ENCODE measurements around the gene GZMM. TPM values are rescaled to one million over a fixed set of nuclear protein-coding genes. Genes with fewer than 3 reads are reported as not detected.

GZMM gene
- total and polyA plus RNA-seq, 5 donors from 2014 or later = 38.3 to 124 (median 83.8) TPM

GRCh38 chr19:514166-514663, 29.6 kb upstream of the GZMM start:
- Mint-ChIP-seq H3K4me3 (peak overlapping the region in 1 of 4 donors; percentile 7), H3K27me3 (no peaks in the 10 kb centered on the region), H3K9me3 (no peaks in the 10 kb centered on the region), H3K36me3 (no peaks in the 10 kb centered on the region), H3K27ac (peak overlapping the region; percentile 58 to 89 (median 78)), H3K4me1 (peaks cover 6 to 45% (median 15%) of the 10 kb centered on the region in 4 donors)
- Histone ChIP-seq H3K36me3 (ENCODE audit: control insufficient read depth, insufficient read depth, low read length) (no peaks in the 10 kb centered on the region), H3K4me1 (ENCODE audit: control insufficient read depth, insufficient read depth, low read length, poor library complexity, severe bottlenecking) (peaks cover 40% of the 10 kb centered on the region), H3K4me3 (ENCODE audit: low read depth, low read length) (no peak overlapping the region), H3K27ac (ENCODE audit: insufficient read depth, low read length, poor library complexity, severe bottlenecking) (peak overlapping the region; percentile 5), H3K27me3 (ENCODE audit: control insufficient read depth, insufficient read depth, low read length) (no peaks in the 10 kb centered on the region), H3K9me3 (ENCODE audit: control insufficient read depth in 2 of 2, low read length in 2 of 2) (no peaks in the 10 kb centered on the region)
- DNase-seq (no peak), ATAC-seq (ENCODE audit: low read depth in 2 of 2) (no peak)

- Mint-ChIP-seq H3K9me3 (no peaks in the 10 kb centered on the region), H3K4me1 (peaks cover 0 to 21% (median 2%) of the 10 kb centered on the region in 4 donors), H3K27me3 (no peaks in the 10 kb centered on the region), H3K4me3 (no peak overlapping the region), H3K36me3 (no peaks in the 10 kb centered on the region), H3K27ac (no peak overlapping the region)
- ATAC-seq (ENCODE audit: low read depth in 2 of 2) (no peak), DNase-seq (no peak)
- Histone ChIP-seq H3K27ac (ENCODE audit: insufficient read depth, low read length, poor library complexity, severe bottlenecking) (no peak overlapping the region), H3K4me3 (ENCODE audit: low read depth, low read length) (no peak overlapping the region), H3K27me3 (ENCODE audit: control insufficient read depth, insufficient read depth, low read length) (no peaks in the 10 kb centered on the region), H3K4me1 (ENCODE audit: control insufficient read depth, insufficient read depth, low read length, poor library complexity, severe bottlenecking) (peaks cover 12% of the 10 kb centered on the region), H3K9me3 (ENCODE audit: control insufficient read depth in 2 of 2, low read length in 2 of 2) (no peaks in the 10 kb centered on the region), H3K36me3 (ENCODE audit: control insufficient read depth, insufficient read depth, low read length) (no peaks in the 10 kb centered on the region)
Observed at GRCh38 chr19:517721-518597, 25.9 kb upstream of the GZMM start.

GRCh38 chr19:518598-519231, 25.1 kb upstream of the GZMM start:
- Mint-ChIP-seq H3K27ac (no peak overlapping the region), H3K4me1 (peaks cover 0 to 19% (median 2%) of the 10 kb centered on the region in 4 donors), H3K36me3 (no peaks in the 10 kb centered on the region), H3K9me3 (no peaks in the 10 kb centered on the region), H3K27me3 (no peaks in the 10 kb centered on the region), H3K4me3 (no peak overlapping the region)
- Histone ChIP-seq H3K36me3 (ENCODE audit: control insufficient read depth, insufficient read depth, low read length) (no peaks in the 10 kb centered on the region), H3K9me3 (ENCODE audit: control insufficient read depth in 2 of 2, low read length in 2 of 2) (no peaks in the 10 kb centered on the region), H3K27me3 (ENCODE audit: control insufficient read depth, insufficient read depth, low read length) (no peaks in the 10 kb centered on the region), H3K4me3 (ENCODE audit: low read depth, low read length) (no peak overlapping the region), H3K4me1 (ENCODE audit: control insufficient read depth, insufficient read depth, low read length, poor library complexity, severe bottlenecking) (peaks cover 12% of the 10 kb centered on the region), H3K27ac (ENCODE audit: insufficient read depth, low read length, poor library complexity, severe bottlenecking) (no peak overlapping the region)
- peak; percentile 77 to 94 for ATAC-seq (ENCODE audit: low read depth in 2 of 2)
- peak; percentile 37 to 68 (median 63) for DNase-seq

GRCh38 chr19:519449-519865, 24.4 kb upstream of the GZMM start:
- Histone ChIP-seq H3K9me3 (ENCODE audit: control insufficient read depth in 2 of 2, low read length in 2 of 2) (no peaks in the 10 kb centered on the region), H3K4me1 (ENCODE audit: control insufficient read depth, insufficient read depth, low read length, poor library complexity, severe bottlenecking) (peaks cover 12% of the 10 kb centered on the region), H3K4me3 (ENCODE audit: low read depth, low read length) (no peak overlapping the region), H3K27ac (ENCODE audit: insufficient read depth, low read length, poor library complexity, severe bottlenecking) (no peak overlapping the region), H3K27me3 (ENCODE audit: control insufficient read depth, insufficient read depth, low read length) (no peaks in the 10 kb centered on the region), H3K36me3 (ENCODE audit: control insufficient read depth, insufficient read depth, low read length) (no peaks in the 10 kb centered on the region)
- Mint-ChIP-seq H3K4me1 (peaks cover 0 to 13% (median 0%) of the 10 kb centered on the region in 4 donors), H3K36me3 (no peaks in the 10 kb centered on the region), H3K27me3 (no peaks in the 10 kb centered on the region), H3K9me3 (no peaks in the 10 kb centered on the region), H3K27ac (no peak overlapping the region), H3K4me3 (no peak overlapping the region)
- DNase-seq (no peak), ATAC-seq (ENCODE audit: low read depth in 2 of 2) (no peak)

- no peak overlapping the region for H3K4me3 ChIP-seq (ENCODE audit: low read depth, low read length)
- H3K27ac Mint-ChIP-seq = no peak overlapping the region
- ATAC-seq (ENCODE audit: low read depth in 2 of 2) (no peak), DNase-seq (no peak)
- H3K9me3 ChIP-seq (ENCODE audit: control insufficient read depth in 2 of 2, low read length in 2 of 2) = no peaks in the 10 kb centered on the region
- peaks cover 4% of the 10 kb centered on the region for H3K27me3 Mint-ChIP-seq
- no peaks in the 10 kb centered on the region for H3K27me3 ChIP-seq (ENCODE audit: control insufficient read depth, insufficient read depth, low read length)
- peak overlapping the region in 1 of 4 donors; percentile 27 for H3K4me3 Mint-ChIP-seq
- H3K36me3 ChIP-seq (ENCODE audit: control insufficient read depth, insufficient read depth, low read length) = no peaks in the 10 kb centered on the region
- peaks cover 12% of the 10 kb centered on the region for H3K4me1 ChIP-seq (ENCODE audit: control insufficient read depth, insufficient read depth, low read length, poor library complexity, severe bottlenecking)
- peaks cover 0 to 5% (median 0%) of the 10 kb centered on the region in 4 donors for H3K4me1 Mint-ChIP-seq
- H3K36me3 Mint-ChIP-seq = no peaks in the 10 kb centered on the region
- H3K9me3 Mint-ChIP-seq = no peaks in the 10 kb centered on the region
- H3K27ac ChIP-seq (ENCODE audit: insufficient read depth, low read length, poor library complexity, severe bottlenecking) = no peak overlapping the region
Observed at GRCh38 chr19:522726-523125, 21.1 kb upstream of the GZMM start.

DNA sequence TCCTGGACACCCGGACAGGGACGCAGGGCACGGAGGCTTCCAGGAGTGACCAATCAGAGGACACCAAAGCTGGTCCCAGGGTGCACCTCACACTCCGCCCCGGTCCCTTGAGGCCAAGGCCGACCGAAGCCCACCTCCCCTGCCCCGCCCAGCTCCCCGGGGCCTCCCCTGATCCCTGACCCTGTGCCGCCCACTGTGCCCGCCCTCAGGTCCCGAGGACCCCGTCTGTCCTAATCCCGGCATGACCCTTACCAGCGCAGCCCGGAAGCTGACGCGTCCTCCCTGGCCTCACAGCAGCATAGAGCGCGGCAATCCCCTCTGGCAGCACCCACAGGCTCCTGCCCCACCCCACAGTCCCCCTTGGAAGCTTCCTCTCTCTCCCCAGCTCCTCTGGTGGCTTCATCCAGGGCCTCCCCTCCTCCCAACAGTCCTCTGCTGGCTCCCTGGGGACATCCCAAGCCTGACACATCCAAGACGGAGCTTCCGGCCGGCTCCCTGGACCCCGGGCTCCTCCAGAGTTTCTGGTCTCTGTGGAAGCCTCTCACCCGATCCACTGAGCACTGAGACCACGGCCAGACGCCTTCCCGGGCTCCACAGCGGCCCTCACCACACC, 19.7 kb upstream of the GZMM start:
- Mint-ChIP-seq H3K4me1 (peaks cover 0 to 10% (median 0%) of the 10 kb centered on the region in 4 donors), H3K27ac (no peak overlapping the region), H3K4me3 (no peak overlapping the region), H3K27me3 (peaks cover 4% of the 10 kb centered on the region), H3K9me3 (no peaks in the 10 kb centered on the region), H3K36me3 (no peaks in the 10 kb centered on the region)
- H3K27ac ChIP-seq (ENCODE audit: insufficient read depth, low read length, poor library complexity, severe bottlenecking) = no peak overlapping the region
- no peaks in the 10 kb centered on the region for H3K27me3 ChIP-seq (ENCODE audit: control insufficient read depth, insufficient read depth, low read length)
- H3K36me3 ChIP-seq (ENCODE audit: control insufficient read depth, insufficient read depth, low read length) = no peaks in the 10 kb centered on the region
- no peak overlapping the region for H3K4me3 ChIP-seq (ENCODE audit: low read depth, low read length)
- DNase-seq (no peak), ATAC-seq (ENCODE audit: low read depth in 2 of 2) (no peak)
- H3K9me3 ChIP-seq (ENCODE audit: control insufficient read depth in 2 of 2, low read length in 2 of 2) = no peaks in the 10 kb centered on the region
- peaks cover 5% of the 10 kb centered on the region for H3K4me1 ChIP-seq (ENCODE audit: control insufficient read depth, insufficient read depth, low read length, poor library complexity, severe bottlenecking)

- Mint-ChIP-seq H3K4me1 (peaks cover 0 to 11% (median 0%) of the 10 kb centered on the region in 4 donors), H3K4me3 (peak overlapping the region in 1 of 4 donors; percentile 75), H3K9me3 (no peaks in the 10 kb centered on the region), H3K36me3 (no peaks in the 10 kb centered on the region), H3K27me3 (peaks cover 4% of the 10 kb centered on the region), H3K27ac (no peak overlapping the region)
- Histone ChIP-seq H3K27me3 (ENCODE audit: control insufficient read depth, insufficient read depth, low read length) (no peaks in the 10 kb centered on the region), H3K4me1 (ENCODE audit: control insufficient read depth, insufficient read depth, low read length, poor library complexity, severe bottlenecking) (no peaks in the 10 kb centered on the region), H3K27ac (ENCODE audit: insufficient read depth, low read length, poor library complexity, severe bottlenecking) (no peak overlapping the region), H3K36me3 (ENCODE audit: control insufficient read depth, insufficient read depth, low read length) (no peaks in the 10 kb centered on the region), H3K9me3 (ENCODE audit: control insufficient read depth in 2 of 2, low read length in 2 of 2) (no peaks in the 10 kb centered on the region), H3K4me3 (ENCODE audit: low read depth, low read length) (no peak overlapping the region)
- ATAC-seq (ENCODE audit: low read depth in 2 of 2) (no peak), DNase-seq (no peak)
Observed at GRCh38 chr19:525029-525428, 18.8 kb upstream of the GZMM start.

All from CD4-positive, CD25-positive, alpha-beta regulatory T cell (primary cell).